OCI-LY7 (cell line): ENCODE results near the gene BARX1. TPM values are rescaled to one million over a fixed set of nuclear protein-coding genes. Genes with fewer than 3 reads are reported as not detected.

Experiments
- BruUV-seq: library from RNA; stranded (reverse); fragments of 400-500 nt; replicated peaks from 2 replicates; lab custom pipeline; 2021; lab: Mats Ljungman, UMichigan
- CTCF ChIA-PET: fragments of 300-600 bp; sonication (Branson Sonifier 250); formaldehyde crosslinking; loops from one replicate; lab custom pipeline; 2022; ENCODE audit warnings: antibody characterized with exemption; ENCODE audit not compliant: unreplicated experiment; lab: Charles Lee
- POLR2A ChIA-PET: fragments of 300-600 bp; sonication (Branson Sonifier 250); formaldehyde crosslinking; loops from one replicate; lab custom pipeline; 2022; ENCODE audit warnings: antibody characterized with exemption; lab: Charles Lee
- DNase-seq: peaks from one replicate; pipeline ENCODE4 v3.0.0-alpha.2; 2015; ENCODE audit warnings: low spot score
- H2AFZ ChIP-seq: fragments of 200-600 bp; sonication (generic), shearing (Covaris generic); 2 replicates; pipeline ENCODE4 v1.6.1; 2014; ENCODE audit warnings: mild to moderate bottlenecking, antibody characterized with exemption, low read length, moderate library complexity
- H3K27ac ChIP-seq: fragments of 200-600 bp; sonication (generic); 2 replicates; pipeline ENCODE4 v1.5.1; 2014; ENCODE audit warnings: mixed run types, low read depth, mild to moderate bottlenecking, moderate library complexity, low read length, inconsistent platforms; ENCODE audit not compliant: poor library complexity, severe bottlenecking
- H3K36me3 ChIP-seq: fragments of 200-600 bp; sonication (generic); 2 replicates; pipeline ENCODE4 v1.6.1; 2014; ENCODE audit warnings: mild to moderate bottlenecking, antibody characterized with exemption, low read length, moderate library complexity, mixed read lengths; ENCODE audit not compliant: insufficient read depth
- H3K4me1 ChIP-seq: fragments of 200-600 bp; sonication (generic); 2 replicates; pipeline ENCODE4 v1.5.1; 2014; ENCODE audit warnings: mild to moderate bottlenecking, low read length; ENCODE audit not compliant: insufficient read depth, poor library complexity, severe bottlenecking
- H3K4me2 ChIP-seq: fragments of 200-600 bp; sonication (generic); 2 replicates; pipeline ENCODE4 v1.6.1; 2014; ENCODE audit warnings: mild to moderate bottlenecking, low read length
- H3K4me3 ChIP-seq: fragments of 200-600 bp; sonication (generic); 2 replicates; pipeline ENCODE4 v1.5.1; 2014; ENCODE audit warnings: mild to moderate bottlenecking, low read depth, low read length; ENCODE audit not compliant: poor library complexity, severe bottlenecking
- H3K79me2 ChIP-seq: fragments of 200-600 bp; sonication (generic); 2 replicates; pipeline ENCODE4 v1.6.1; 2016; ENCODE audit warnings: low read depth, mild to moderate bottlenecking, low read length, moderate library complexity, mixed read lengths; ENCODE audit not compliant: insufficient read depth
- H3K9me2 ChIP-seq: fragments of 200-600 bp; sonication (generic); 2 replicates; pipeline ENCODE4 v1.6.1; 2016; ENCODE audit warnings: mild to moderate bottlenecking, low read length, mixed read lengths; ENCODE audit not compliant: insufficient read depth
- H3K9me3 ChIP-seq: fragments of 200-600 bp; sonication (generic); 2 replicates; pipeline ENCODE4 v1.6.1; 2014; ENCODE audit warnings: mild to moderate bottlenecking, mixed run types, low read length, mixed read lengths
- H4K20me1 ChIP-seq: fragments of 200-600 bp; sonication (generic); 2 replicates; pipeline ENCODE4 v1.6.1; 2014; ENCODE audit warnings: mild to moderate bottlenecking, antibody characterized with exemption, low read length, moderate library complexity, mixed read lengths; ENCODE audit not compliant: insufficient read depth
- CTCF ChIP-seq: fragments of 200-600 bp; sonication (generic); conservative IDR thresholded peaks from 2 replicates; pipeline ENCODE4 v1.5.1; 2014; ENCODE audit warnings: mild to moderate bottlenecking, antibody characterized with exemption, low read length, moderate library complexity, mixed read lengths
- EZH2phosphoT487 ChIP-seq: fragments of 200-600 bp; sonication (generic); IDR thresholded peaks from 2 replicates; pipeline ENCODE4 v1.6.1; 2018; ENCODE audit warnings: low read depth, borderline replicate concordance, mild to moderate bottlenecking, mixed run types, antibody characterized with exemption, low read length, moderate library complexity, mixed read lengths
- intact Hi-C: fragments of 100-400 bp; cut with micrococcal nuclease; formaldehyde crosslinking; loops from one replicate; pipeline ENCODE4 v1.10.0; 2022; ENCODE audit not compliant: unreplicated experiment
- total RNA-seq, 2 experiments: library from RNA; depleted of rRNA in 1 of 2; stranded (reverse); fragments of >200 nt in 1 of 2; shearing (Covaris generic) in 1 of 2; gene quantifications; 2 replicates each; pipeline ENCODE4 v1.2.3, GENCODE V29; 2014 to 2022

Gene BARX1
- total RNA-seq, 2 experiments from 2014 or later: not detected

- Histone ChIP-seq H3K4me3 (no peak overlapping the region), H3K9me2 (no peaks in the 10 kb centered on the region), H3K9me3 (no peaks in the 10 kb centered on the region), H3K36me3 (no peaks in the 10 kb centered on the region), H2AFZ (no peak overlapping the region), H4K20me1 (no peaks in the 10 kb centered on the region), H3K79me2 (no peaks in the 10 kb centered on the region), H3K27ac (no peak overlapping the region), H3K4me2 (no peak overlapping the region), H3K4me1 (no peaks in the 10 kb centered on the region)
- no peak for DNase-seq
- CTCF ChIA-PET: no interaction called here
- TF ChIP-seq CTCF (no peak), EZH2phosphoT487 (no peak)
- POLR2A ChIA-PET: no interaction called here
- BruUV-seq: no TSS peak
- intact Hi-C loops: no loop called here
Observed at GRCh38 chr9:93929231-93929630, 25.9 kb downstream of the BARX1 start.

GRCh38 chr9:93922535-93922934, 32.6 kb downstream of the BARX1 start:
- Histone ChIP-seq H3K4me3 (no peak overlapping the region), H3K9me3 (no peaks in the 10 kb centered on the region), H3K36me3 (no peaks in the 10 kb centered on the region), H3K79me2 (no peaks in the 10 kb centered on the region), H3K27ac (no peak overlapping the region), H2AFZ (no peak overlapping the region), H4K20me1 (no peaks in the 10 kb centered on the region), H3K4me1 (no peaks in the 10 kb centered on the region), H3K9me2 (no peaks in the 10 kb centered on the region), H3K4me2 (no peak overlapping the region)
- intact Hi-C loops: no loop called here
- POLR2A ChIA-PET: no interaction called here
- CTCF ChIA-PET: no interaction called here
- TF ChIP-seq EZH2phosphoT487 (no peak), CTCF (no peak)
- no peak for DNase-seq
- BruUV-seq: no TSS peak

- TF ChIP-seq EZH2phosphoT487: no peak
- TF ChIP-seq CTCF: no peak
- H4K20me1 ChIP-seq: no peaks in the 10 kb centered on the region
- H3K4me1 ChIP-seq: no peaks in the 10 kb centered on the region
- no peaks in the 10 kb centered on the region for H3K9me2 ChIP-seq
- H3K27ac ChIP-seq: no peak overlapping the region
- no TSS peak for BruUV-seq
- CTCF ChIA-PET: no interaction called here
- no peaks in the 10 kb centered on the region for H3K36me3 ChIP-seq
- H2AFZ ChIP-seq: no peak overlapping the region
- DNase-seq: no peak
- H3K4me2 ChIP-seq: no peak overlapping the region
- no peaks in the 10 kb centered on the region for H3K79me2 ChIP-seq
- POLR2A ChIA-PET: no interaction called here
- intact Hi-C loops: no loop called here
- H3K4me3 ChIP-seq: no peak overlapping the region
- no peaks in the 10 kb centered on the region for H3K9me3 ChIP-seq
Observed at GRCh38 chr9:93920131-93920800, 34.9 kb downstream of the BARX1 start.
